ENCODE measurements around the gene HGFAC.

HGFAC gene

GRCh38 chr4:3476936-3477749 is 35.4 kb downstream of the HGFAC start:
- DNase-seq: no peak

GRCh38 chr4:3477750-3478430 is 36.1 kb downstream of the HGFAC start:
- no peak for DNase-seq

- no peak for DNase-seq
These were observed 36.9 kb downstream of the HGFAC start for GRCh38 chr4:3478446-3479357.

GRCh38 chr4:3479358-3480101 is 37.8 kb downstream of the HGFAC start:
- no peak for DNase-seq

GRCh38 chr4:3480528-3481112 is 38.9 kb downstream of the HGFAC start:
- DNase-seq: peak; percentile 63 to 72

GRCh38 chr4:3481113-3481531 is 39.4 kb downstream of the HGFAC start:
- DNase-seq: no peak

GRCh38 chr4:3481783-3482393 is 40.1 kb downstream of the HGFAC start:
- DNase-seq: no peak

GRCh38 chr4:3482707-3483106 is 40.9 kb downstream of the HGFAC start:
- DNase-seq: no peak

GRCh38 chr4:3483471-3483921 is 41.7 kb downstream of the HGFAC start:
- no peak for DNase-seq

GRCh38 chr4:3484057-3484973 is 42.5 kb downstream of the HGFAC start:
- DNase-seq: peak in 1 of 2 donors; percentile 59

- peak in 1 of 2 donors; percentile 62 for DNase-seq
These were observed 43.4 kb downstream of the HGFAC start for GRCh38 chr4:3485011-3485791.

- no peak for DNase-seq
These were observed 44.2 kb downstream of the HGFAC start for GRCh38 chr4:3485886-3486540.

- DNase-seq: no peak
These were observed 45.1 kb downstream of the HGFAC start for GRCh38 chr4:3486541-3487540.

GRCh38 chr4:3487861-3488260 is 46.1 kb downstream of the HGFAC start:
- no peak for DNase-seq

GRCh38 chr4:3488820-3489219 is 47.1 kb downstream of the HGFAC start:
- no peak for DNase-seq

- no peak for DNase-seq
These were observed 47.7 kb downstream of the HGFAC start for GRCh38 chr4:3489451-3489962.

GRCh38 chr4:3491681-3492405 is 50.1 kb downstream of the HGFAC start:
- no peak for DNase-seq
